Glutamatergic neuron (in vitro differentiated cells): ENCODE results near the gene NCLN. TPM values are rescaled to one million over a fixed set of nuclear protein-coding genes. Genes with fewer than 3 reads are reported as not detected.
"Not testable (repeated sequence)": the region's sequence is repeated elsewhere in the genome, so short reads cannot be mapped to it uniquely, and the experiment has no call there.

Experiments
- DNase-seq: peaks from one replicate; pipeline ENCODE4 v3.0.0; 2022
- H3K27ac Mint-ChIP-seq: one replicate; pipeline ENCODE4 v1.8.0; 2020; ENCODE audit warnings: mild to moderate bottlenecking, mixed read lengths, inconsistent platforms; ENCODE audit not compliant: unreplicated experiment
- H3K27me3 Mint-ChIP-seq: one replicate; pipeline ENCODE4 v1.8.0; 2020; ENCODE audit warnings: mild to moderate bottlenecking, moderate library complexity, mixed read lengths, inconsistent platforms; ENCODE audit not compliant: unreplicated experiment
- H3K36me3 Mint-ChIP-seq: one replicate; pipeline ENCODE4 v1.8.0; 2020; ENCODE audit warnings: mild to moderate bottlenecking, mixed read lengths, inconsistent platforms; ENCODE audit not compliant: unreplicated experiment
- H3K4me1 Mint-ChIP-seq: one replicate; pipeline ENCODE4 v1.8.0; 2020; ENCODE audit warnings: mild to moderate bottlenecking, low read depth, mixed read lengths, inconsistent platforms; ENCODE audit not compliant: unreplicated experiment
- H3K4me3 Mint-ChIP-seq: one replicate; pipeline ENCODE4 v1.8.0; 2020; ENCODE audit warnings: mild to moderate bottlenecking, mixed read lengths, inconsistent platforms; ENCODE audit not compliant: unreplicated experiment
- H3K9me3 Mint-ChIP-seq: one replicate; pipeline ENCODE4 v1.8.0; 2020; ENCODE audit warnings: mild to moderate bottlenecking, moderate library complexity, mixed read lengths, inconsistent platforms; ENCODE audit not compliant: unreplicated experiment
- total RNA-seq: library from RNA; stranded (reverse); fragmentation: NEBNext Ultra II Directional; extraction: Animal tissue kit (Norgen Biotek cat#: 25700); gene quantifications from one replicate; pipeline ENCODE4 v1.2.1, GENCODE V29; 2021; ENCODE audit not compliant: unreplicated experiment
- TF ChIP-seq, protein P1 (sequence below): fragments of 200-600 bp; sonication (generic); IDR thresholded peaks from one replicate; pipeline ENCODE4 v1.5.0; 2021; ENCODE audit not compliant: partially characterized antibody, unreplicated experiment

NCLN gene
- total RNA-seq, 1 donor from 2014 or later, result 54.4 TPM

DNA sequence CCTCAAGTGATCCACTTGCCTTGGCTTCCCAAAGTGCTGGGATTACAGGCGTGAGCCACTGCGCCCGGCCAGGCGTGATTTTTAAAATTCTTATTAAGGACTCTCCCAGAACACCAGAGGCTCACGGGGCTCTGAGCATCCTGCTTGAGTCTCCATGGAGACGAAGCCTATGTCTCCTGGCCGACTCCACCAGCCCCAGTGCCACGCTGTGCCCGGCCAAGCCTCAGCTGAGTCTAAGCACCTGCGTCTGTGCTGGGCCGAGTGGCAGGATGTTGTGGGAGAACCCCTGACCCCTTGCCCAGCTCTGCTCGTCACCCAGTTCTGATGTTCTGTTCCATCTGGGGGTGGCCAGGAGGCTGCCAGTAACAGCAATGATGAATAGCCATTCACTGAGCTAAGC is 34.8 kb downstream of the NCLN start:
- H3K4me1 Mint-ChIP-seq, result no peaks in the 10 kb centered on the region
- H3K4me3 Mint-ChIP-seq, result no peak overlapping the region
- H3K27me3 Mint-ChIP-seq, result peaks cover 4% of the 10 kb centered on the region
- TF ChIP-seq, protein P1, sequence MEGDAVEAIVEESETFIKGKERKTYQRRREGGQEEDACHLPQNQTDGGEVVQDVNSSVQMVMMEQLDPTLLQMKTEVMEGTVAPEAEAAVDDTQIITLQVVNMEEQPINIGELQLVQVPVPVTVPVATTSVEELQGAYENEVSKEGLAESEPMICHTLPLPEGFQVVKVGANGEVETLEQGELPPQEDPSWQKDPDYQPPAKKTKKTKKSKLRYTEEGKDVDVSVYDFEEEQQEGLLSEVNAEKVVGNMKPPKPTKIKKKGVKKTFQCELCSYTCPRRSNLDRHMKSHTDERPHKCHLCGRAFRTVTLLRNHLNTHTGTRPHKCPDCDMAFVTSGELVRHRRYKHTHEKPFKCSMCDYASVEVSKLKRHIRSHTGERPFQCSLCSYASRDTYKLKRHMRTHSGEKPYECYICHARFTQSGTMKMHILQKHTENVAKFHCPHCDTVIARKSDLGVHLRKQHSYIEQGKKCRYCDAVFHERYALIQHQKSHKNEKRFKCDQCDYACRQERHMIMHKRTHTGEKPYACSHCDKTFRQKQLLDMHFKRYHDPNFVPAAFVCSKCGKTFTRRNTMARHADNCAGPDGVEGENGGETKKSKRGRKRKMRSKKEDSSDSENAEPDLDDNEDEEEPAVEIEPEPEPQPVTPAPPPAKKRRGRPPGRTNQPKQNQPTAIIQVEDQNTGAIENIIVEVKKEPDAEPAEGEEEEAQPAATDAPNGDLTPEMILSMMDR, result no peak
- no peaks in the 10 kb centered on the region for H3K36me3 Mint-ChIP-seq
- peaks cover 1% of the 10 kb centered on the region for H3K9me3 Mint-ChIP-seq
- H3K27ac Mint-ChIP-seq, result no peak overlapping the region
- DNase-seq, result no peak

DNA sequence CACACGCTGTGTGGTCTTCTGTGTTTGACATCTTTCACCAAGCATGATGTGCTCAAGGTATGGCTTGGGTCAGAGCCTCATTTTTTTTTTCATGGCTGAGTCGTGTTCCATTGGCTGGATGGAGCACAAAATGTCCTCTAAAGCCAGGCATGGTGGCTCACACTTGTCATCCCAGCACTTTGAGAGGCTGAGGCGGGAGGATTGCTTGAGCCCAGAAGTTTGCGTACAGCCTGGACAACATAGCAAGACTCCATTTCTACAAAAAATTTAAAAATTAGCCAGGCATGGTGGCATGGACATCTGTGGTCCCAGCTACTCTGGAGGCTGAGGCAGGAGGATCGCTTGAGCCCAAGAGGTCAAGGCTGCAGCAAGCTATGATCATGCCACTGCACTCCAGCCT is 35.8 kb downstream of the NCLN start:
- not testable (repeated sequence) for H3K9me3 Mint-ChIP-seq, H3K4me1 Mint-ChIP-seq, H3K27ac Mint-ChIP-seq, H3K36me3 Mint-ChIP-seq, H3K4me3 Mint-ChIP-seq, DNase-seq, H3K27me3 Mint-ChIP-seq

DNA sequence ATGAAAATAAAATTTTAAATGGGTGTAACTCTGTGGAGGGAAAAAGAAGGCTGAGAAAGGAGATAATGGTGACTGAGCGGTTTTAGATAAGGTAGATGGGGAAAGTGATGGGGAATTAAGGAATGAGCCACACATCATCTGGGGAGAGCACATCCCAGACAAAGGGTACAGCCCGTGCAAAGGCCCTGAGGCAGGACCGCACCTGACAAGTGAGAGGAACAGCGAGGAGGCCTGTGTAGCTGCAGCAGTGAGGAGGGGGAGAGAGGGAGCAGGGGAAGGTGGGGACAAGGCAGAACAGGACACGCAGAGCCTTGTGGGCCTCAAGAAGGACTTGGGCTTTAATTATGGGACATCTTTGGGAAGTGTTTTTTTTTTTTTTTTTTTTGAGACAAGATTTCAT is 37.0 kb downstream of the NCLN start:
- no peak overlapping the region for H3K4me3 Mint-ChIP-seq
- DNase-seq, result no peak
- H3K4me1 Mint-ChIP-seq, result no peaks in the 10 kb centered on the region
- H3K27ac Mint-ChIP-seq, result no peak overlapping the region
- TF ChIP-seq, protein P1, result no peak
- peaks cover 1% of the 10 kb centered on the region for H3K9me3 Mint-ChIP-seq
- peaks cover 9% of the 10 kb centered on the region for H3K27me3 Mint-ChIP-seq
- no peaks in the 10 kb centered on the region for H3K36me3 Mint-ChIP-seq

DNA sequence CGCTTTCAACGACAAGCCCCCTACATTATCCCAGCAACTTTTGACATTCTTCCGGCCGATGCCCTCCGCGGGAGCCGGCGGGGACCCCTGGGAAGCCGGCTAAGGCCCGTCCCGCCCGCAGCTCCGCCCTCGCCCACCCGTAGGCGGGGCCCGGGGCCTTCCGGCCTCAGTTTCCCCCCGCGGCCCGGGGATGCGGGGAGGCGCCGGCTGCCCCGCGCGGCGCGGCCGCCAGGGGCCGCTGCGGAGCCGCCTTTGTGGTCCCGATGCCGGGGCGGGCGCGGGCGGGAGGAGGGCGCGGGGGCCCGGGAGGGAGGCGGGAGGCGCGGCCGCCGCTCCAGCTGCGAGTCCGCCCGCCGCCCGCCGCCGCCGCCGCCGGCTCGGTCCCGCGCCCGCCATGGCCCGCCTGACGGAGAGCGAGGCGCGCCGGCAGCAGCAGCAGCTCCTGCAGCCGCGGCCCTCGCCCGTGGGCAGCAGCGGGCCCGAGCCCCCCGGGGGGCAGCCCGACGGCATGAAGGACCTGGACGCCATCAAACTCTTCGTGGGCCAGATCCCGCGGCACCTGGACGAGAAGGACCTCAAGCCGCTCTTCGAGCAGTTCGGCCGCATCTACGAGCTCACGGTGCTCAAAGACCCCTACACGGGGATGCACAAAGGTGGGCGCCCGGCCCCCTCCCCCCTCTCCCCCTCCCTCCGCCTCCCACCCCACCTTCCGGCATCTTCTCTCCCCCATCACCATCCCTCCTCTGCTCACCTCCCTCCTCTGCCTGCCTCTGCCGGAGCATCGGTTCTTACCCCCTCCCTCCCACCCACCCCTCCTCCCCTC is 38.8 kb downstream of the NCLN start, which contains the start of gene CELF5:
Gene CELF5 (plus strand): TSS at position 316 of the 823 bp plus-strand sequence. CDS start 79 bp downstream, at position 395.
- DNase-seq, result peak; percentile 80
- H3K4me1 Mint-ChIP-seq, result no peaks in the 10 kb centered on the region
- H3K27me3 Mint-ChIP-seq, result peaks cover 11% of the 10 kb centered on the region
- H3K4me3 Mint-ChIP-seq, result peak within 1 kb of the TSS; percentile 55
- peaks cover 1% of the 10 kb centered on the region for H3K9me3 Mint-ChIP-seq
- no peak within 1 kb of the TSS for H3K27ac Mint-ChIP-seq
- TF ChIP-seq, protein P1, result peak; percentile 68
- no peaks in the 10 kb centered on the region for H3K36me3 Mint-ChIP-seq

DNA sequence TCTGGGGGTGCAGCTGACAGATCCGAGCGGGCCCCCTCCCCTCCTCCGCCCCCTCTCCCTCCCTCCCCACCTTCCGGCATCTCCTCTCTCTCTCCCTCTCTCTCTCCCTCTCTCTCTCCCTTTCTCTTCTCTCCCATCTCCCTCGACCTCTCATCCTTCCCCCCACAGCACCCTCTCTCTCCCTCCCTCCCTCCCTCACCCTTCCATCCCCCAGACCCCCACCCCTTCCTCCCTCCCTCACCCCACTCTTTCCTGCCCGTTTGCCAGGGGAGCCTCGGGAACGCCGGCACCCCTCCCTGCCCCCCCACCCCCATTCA is 39.4 kb downstream of the NCLN start:
- no peak overlapping the region for H3K4me3 Mint-ChIP-seq

More for the DNA sequence above, 39.4 kb downstream of the NCLN start:
- Mint-ChIP-seq H3K27me3 (peaks cover 12% of the 10 kb centered on the region), H3K4me1 (no peaks in the 10 kb centered on the region), H3K36me3 (no peaks in the 10 kb centered on the region), H3K9me3 (peaks cover 1% of the 10 kb centered on the region), H3K27ac (no peak overlapping the region)
- TF ChIP-seq, protein P1, result no peak
- DNase-seq, result no peak
